Measurements from ENCODE around the gene CFHR5.

DNA sequence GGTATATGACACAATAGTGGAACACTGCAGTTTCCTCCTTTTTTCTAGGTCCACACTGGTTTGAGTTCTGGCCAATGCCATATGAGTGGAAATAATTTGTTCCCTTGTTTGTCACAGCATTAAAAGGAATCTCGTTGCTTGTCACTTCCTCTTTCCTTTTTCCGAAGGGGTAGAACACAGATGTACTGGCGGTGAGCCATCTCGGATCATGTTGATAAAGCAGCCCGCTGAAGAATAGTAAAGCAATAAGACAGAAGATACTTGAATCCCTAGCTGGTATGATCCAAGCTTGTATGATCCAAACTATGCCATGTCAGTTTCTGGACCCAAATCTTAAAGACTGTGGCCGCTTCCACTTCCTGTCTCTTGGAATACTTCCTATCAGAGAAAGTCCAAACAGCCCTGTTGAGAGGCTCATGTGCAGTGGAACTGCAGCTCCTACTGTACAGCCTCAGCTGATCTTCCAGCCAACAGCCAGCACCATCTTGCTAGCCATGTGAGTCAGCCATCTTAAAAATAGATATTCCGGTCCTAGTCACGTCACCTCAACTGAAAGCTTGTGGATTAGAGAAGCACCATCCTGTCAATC lies 40.3 kb downstream of the CFHR5 start:
- TF ChIP-seq, protein P1, sequence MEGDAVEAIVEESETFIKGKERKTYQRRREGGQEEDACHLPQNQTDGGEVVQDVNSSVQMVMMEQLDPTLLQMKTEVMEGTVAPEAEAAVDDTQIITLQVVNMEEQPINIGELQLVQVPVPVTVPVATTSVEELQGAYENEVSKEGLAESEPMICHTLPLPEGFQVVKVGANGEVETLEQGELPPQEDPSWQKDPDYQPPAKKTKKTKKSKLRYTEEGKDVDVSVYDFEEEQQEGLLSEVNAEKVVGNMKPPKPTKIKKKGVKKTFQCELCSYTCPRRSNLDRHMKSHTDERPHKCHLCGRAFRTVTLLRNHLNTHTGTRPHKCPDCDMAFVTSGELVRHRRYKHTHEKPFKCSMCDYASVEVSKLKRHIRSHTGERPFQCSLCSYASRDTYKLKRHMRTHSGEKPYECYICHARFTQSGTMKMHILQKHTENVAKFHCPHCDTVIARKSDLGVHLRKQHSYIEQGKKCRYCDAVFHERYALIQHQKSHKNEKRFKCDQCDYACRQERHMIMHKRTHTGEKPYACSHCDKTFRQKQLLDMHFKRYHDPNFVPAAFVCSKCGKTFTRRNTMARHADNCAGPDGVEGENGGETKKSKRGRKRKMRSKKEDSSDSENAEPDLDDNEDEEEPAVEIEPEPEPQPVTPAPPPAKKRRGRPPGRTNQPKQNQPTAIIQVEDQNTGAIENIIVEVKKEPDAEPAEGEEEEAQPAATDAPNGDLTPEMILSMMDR (IDR thresholded peaks at IDR 0.05): no peak
- TF ChIP-seq TCF7 (CRISPR knock-in tag; IDR thresholded peaks at IDR 0.05; ENCODE audit: low read depth): no peak
- TF ChIP-seq, protein P2, sequence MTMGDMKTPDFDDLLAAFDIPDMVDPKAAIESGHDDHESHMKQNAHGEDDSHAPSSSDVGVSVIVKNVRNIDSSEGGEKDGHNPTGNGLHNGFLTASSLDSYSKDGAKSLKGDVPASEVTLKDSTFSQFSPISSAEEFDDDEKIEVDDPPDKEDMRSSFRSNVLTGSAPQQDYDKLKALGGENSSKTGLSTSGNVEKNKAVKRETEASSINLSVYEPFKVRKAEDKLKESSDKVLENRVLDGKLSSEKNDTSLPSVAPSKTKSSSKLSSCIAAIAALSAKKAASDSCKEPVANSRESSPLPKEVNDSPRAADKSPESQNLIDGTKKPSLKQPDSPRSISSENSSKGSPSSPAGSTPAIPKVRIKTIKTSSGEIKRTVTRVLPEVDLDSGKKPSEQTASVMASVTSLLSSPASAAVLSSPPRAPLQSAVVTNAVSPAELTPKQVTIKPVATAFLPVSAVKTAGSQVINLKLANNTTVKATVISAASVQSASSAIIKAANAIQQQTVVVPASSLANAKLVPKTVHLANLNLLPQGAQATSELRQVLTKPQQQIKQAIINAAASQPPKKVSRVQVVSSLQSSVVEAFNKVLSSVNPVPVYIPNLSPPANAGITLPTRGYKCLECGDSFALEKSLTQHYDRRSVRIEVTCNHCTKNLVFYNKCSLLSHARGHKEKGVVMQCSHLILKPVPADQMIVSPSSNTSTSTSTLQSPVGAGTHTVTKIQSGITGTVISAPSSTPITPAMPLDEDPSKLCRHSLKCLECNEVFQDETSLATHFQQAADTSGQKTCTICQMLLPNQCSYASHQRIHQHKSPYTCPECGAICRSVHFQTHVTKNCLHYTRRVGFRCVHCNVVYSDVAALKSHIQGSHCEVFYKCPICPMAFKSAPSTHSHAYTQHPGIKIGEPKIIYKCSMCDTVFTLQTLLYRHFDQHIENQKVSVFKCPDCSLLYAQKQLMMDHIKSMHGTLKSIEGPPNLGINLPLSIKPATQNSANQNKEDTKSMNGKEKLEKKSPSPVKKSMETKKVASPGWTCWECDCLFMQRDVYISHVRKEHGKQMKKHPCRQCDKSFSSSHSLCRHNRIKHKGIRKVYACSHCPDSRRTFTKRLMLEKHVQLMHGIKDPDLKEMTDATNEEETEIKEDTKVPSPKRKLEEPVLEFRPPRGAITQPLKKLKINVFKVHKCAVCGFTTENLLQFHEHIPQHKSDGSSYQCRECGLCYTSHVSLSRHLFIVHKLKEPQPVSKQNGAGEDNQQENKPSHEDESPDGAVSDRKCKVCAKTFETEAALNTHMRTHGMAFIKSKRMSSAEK (CRISPR knock-in tag; IDR thresholded peaks at IDR 0.05; ENCODE audit: borderline replicate concordance): no peak
- TF ChIP-seq, protein P3, sequence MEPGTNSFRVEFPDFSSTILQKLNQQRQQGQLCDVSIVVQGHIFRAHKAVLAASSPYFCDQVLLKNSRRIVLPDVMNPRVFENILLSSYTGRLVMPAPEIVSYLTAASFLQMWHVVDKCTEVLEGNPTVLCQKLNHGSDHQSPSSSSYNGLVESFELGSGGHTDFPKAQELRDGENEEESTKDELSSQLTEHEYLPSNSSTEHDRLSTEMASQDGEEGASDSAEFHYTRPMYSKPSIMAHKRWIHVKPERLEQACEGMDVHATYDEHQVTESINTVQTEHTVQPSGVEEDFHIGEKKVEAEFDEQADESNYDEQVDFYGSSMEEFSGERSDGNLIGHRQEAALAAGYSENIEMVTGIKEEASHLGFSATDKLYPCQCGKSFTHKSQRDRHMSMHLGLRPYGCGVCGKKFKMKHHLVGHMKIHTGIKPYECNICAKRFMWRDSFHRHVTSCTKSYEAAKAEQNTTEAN (CRISPR knock-in tag; IDR thresholded peaks at IDR 0.05): no peak
- TF ChIP-seq ZNF416 (CRISPR knock-in tag; IDR thresholded peaks at IDR 0.05): no peak
- TF ChIP-seq EMX1 (CRISPR knock-in tag; IDR thresholded peaks at IDR 0.05): no peak
- no peak for TF ChIP-seq GABPB1 (CRISPR knock-in tag; IDR thresholded peaks at IDR 0.05)
- TF ChIP-seq, protein P4, sequence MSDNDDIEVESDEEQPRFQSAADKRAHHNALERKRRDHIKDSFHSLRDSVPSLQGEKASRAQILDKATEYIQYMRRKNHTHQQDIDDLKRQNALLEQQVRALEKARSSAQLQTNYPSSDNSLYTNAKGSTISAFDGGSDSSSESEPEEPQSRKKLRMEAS (CRISPR knock-in tag; IDR thresholded peaks at IDR 0.05): no peak
- TF ChIP-seq GRHL2 (CRISPR knock-in tag; IDR thresholded peaks at IDR 0.05; ENCODE audit: insufficient replicate concordance, severe bottlenecking): no peak
- no peak for TF ChIP-seq TEAD4 (CRISPR knock-in tag; IDR thresholded peaks at IDR 0.05)
- no peak for TF ChIP-seq ZNF232 (CRISPR knock-in tag; IDR thresholded peaks at IDR 0.05)
- TF ChIP-seq NFE2L1 (CRISPR knock-in tag; IDR thresholded peaks at IDR 0.05): no peak
- no peak for TF ChIP-seq TP53 (CRISPR knock-in tag; IDR thresholded peaks at IDR 0.05)

Data from WTC11 (cell line).